ENCODE results near the gene MORN3.
"Not testable (repeated sequence)": the region's sequence is repeated elsewhere in the genome, so short reads cannot be mapped to it uniquely, and the experiment has no call there.

MORN3 gene

GRCh38 chr12:121663610-121663929 lies 5.9 kb downstream of the MORN3 start:
- TF ChIP-seq CTCF (conservative IDR thresholded peaks at IDR 0.05; ENCODE audit: low read depth, low read length), result no peak
- DNase-seq (ENCODE audit: low read depth), result no peak
- H3K4me3 ChIP-seq (ENCODE audit: low read length), result no peak overlapping the region

- not testable (repeated sequence) for H3K4me3 ChIP-seq (ENCODE audit: low read length); DNase-seq (ENCODE audit: low read depth)
Measured at GRCh38 chr12:121661353-121662105, 7.9 kb downstream of the MORN3 start.

- no peak overlapping the region for H3K4me3 ChIP-seq (ENCODE audit: low read length)
- DNase-seq (ENCODE audit: low read depth), result no peak
- no peak for TF ChIP-seq CTCF (conservative IDR thresholded peaks at IDR 0.05; ENCODE audit: low read depth, low read length)
Measured at GRCh38 chr12:121657305-121658008, 12.0 kb downstream of the MORN3 start.

- no peak for TF ChIP-seq CTCF (conservative IDR thresholded peaks at IDR 0.05; ENCODE audit: low read depth, low read length)
- no peak overlapping the region for H3K4me3 ChIP-seq (ENCODE audit: low read length)
- no peak for DNase-seq (ENCODE audit: low read depth)
Measured at GRCh38 chr12:121656122-121656521, 13.3 kb downstream of the MORN3 start.

- H3K4me3 ChIP-seq (ENCODE audit: low read length), result no peak overlapping the region
- no peak for DNase-seq (ENCODE audit: low read depth)
- no peak for TF ChIP-seq CTCF (conservative IDR thresholded peaks at IDR 0.05; ENCODE audit: low read depth, low read length)
Measured at GRCh38 chr12:121653999-121654398, 15.5 kb downstream of the MORN3 start.

GRCh38 chr12:121652767-121653497 lies 16.5 kb downstream of the MORN3 start:
- no peak for DNase-seq (ENCODE audit: low read depth)
- H3K4me3 ChIP-seq (ENCODE audit: low read length), result no peak overlapping the region
- no peak for TF ChIP-seq CTCF (conservative IDR thresholded peaks at IDR 0.05; ENCODE audit: low read depth, low read length)

- no peak overlapping the region for H3K4me3 ChIP-seq (ENCODE audit: low read length)
- no peak for TF ChIP-seq CTCF (conservative IDR thresholded peaks at IDR 0.05; ENCODE audit: low read depth, low read length)
- no peak for DNase-seq (ENCODE audit: low read depth)
Measured at GRCh38 chr12:121651320-121651719, 18.1 kb downstream of the MORN3 start.

All from retinal pigment epithelial cell (primary cell).